Smooth muscle cell (in vitro differentiated cells): Measurements from ENCODE around the gene OPCML. TPM values are rescaled to one million over a fixed set of nuclear protein-coding genes. Genes with fewer than 3 reads are reported as not detected.

Experiments
- DNase-seq: peaks from one replicate; lab custom pipeline; 2025; ENCODE audit not compliant: unreplicated experiment; lab: John Stamatoyannopoulos, UW
- H2AFZ ChIP-seq: fragments of 200-600 bp; sonication (generic); 2 replicates; pipeline ENCODE4 v1.6.0; 2016; ENCODE audit warnings: antibody characterized with exemption, low read depth, mild to moderate bottlenecking
- H3F3A ChIP-seq: fragments of 200-600 bp; sonication (generic); 2 replicates; pipeline ENCODE4 v1.6.0; 2017; ENCODE audit warnings: antibody characterized with exemption, low read depth
- H3K27ac ChIP-seq: fragments of 200-600 bp; sonication (generic); 2 replicates; pipeline ENCODE4 v1.5.1; 2016; ENCODE audit warnings: low read depth, mild to moderate bottlenecking
- H3K27me3 ChIP-seq: fragments of 200-600 bp; sonication (generic); 2 replicates; pipeline ENCODE4 v1.6.1; 2016; ENCODE audit warnings: low read depth, mild to moderate bottlenecking
- H3K36me3 ChIP-seq: fragments of 200-600 bp; sonication (generic); 2 replicates; pipeline ENCODE4 v1.5.1; 2016; ENCODE audit warnings: low read depth
- H3K4me1 ChIP-seq: fragments of 200-600 bp; sonication (generic); 2 replicates; pipeline ENCODE4 v1.5.1; 2016; ENCODE audit warnings: low read depth
- H3K4me2 ChIP-seq: fragments of 200-600 bp; sonication (generic); 2 replicates; pipeline ENCODE4 v1.6.0; 2016; ENCODE audit warnings: mild to moderate bottlenecking
- H3K4me3 ChIP-seq: fragments of 200-600 bp; sonication (generic); 2 replicates; pipeline ENCODE4 v1.5.1; 2016; ENCODE audit warnings: mild to moderate bottlenecking
- H3K79me2 ChIP-seq: fragments of 200-600 bp; sonication (generic); 2 replicates; pipeline ENCODE4 v1.6.0; 2016; ENCODE audit warnings: low read depth, mild to moderate bottlenecking
- H3K9ac ChIP-seq: fragments of 200-600 bp; sonication (generic); 2 replicates; pipeline ENCODE4 v1.6.0; 2016; ENCODE audit warnings: low read depth
- H3K9me3 ChIP-seq: fragments of 200-600 bp; sonication (generic); replicated peaks from 2 replicates; pipeline ENCODE4 v1.5.1; 2016; ENCODE audit warnings: low read depth
- H4K20me1 ChIP-seq: fragments of 200-600 bp; sonication (generic); 2 replicates; pipeline ENCODE4 v1.6.0; 2016; ENCODE audit warnings: low read depth
- CTCF ChIP-seq: fragments of 200-600 bp; sonication (generic); IDR thresholded peaks from 2 replicates; pipeline ENCODE4 v1.5.1; 2017; ENCODE audit warnings: borderline replicate concordance, mild to moderate bottlenecking, antibody characterized with exemption; ENCODE audit not compliant: insufficient read depth, poor library complexity, severe bottlenecking
- WGBS: methylation state at CpG from one replicate; pipeline ENCODE4 v1.1.7; 2016; ENCODE audit warnings: low lambda C conversion rate; 5-methylcytosine and 5-hydroxymethylcytosine counted together
- polyA plus RNA-seq: library from polyadenylated mRNA; unstranded; fragments of >200 nt; fragmentation: Nextera tagmentation; extraction: Ambion mirVana; gene quantifications from 2 replicates; pipeline ENCODE4 v1.2.1, GENCODE V29; 2016
- total RNA-seq: library from RNA; depleted of rRNA; stranded (reverse); fragments of >200 nt; gene quantifications from 2 replicates; pipeline ENCODE4 v1.2.3, GENCODE V29; 2014

The OPCML gene
- total and polyA plus RNA-seq, 2 experiments from 2014 or later: 0.42 to 0.58 TPM

- no peak overlapping the region for H3K9ac ChIP-seq
- peaks cover 27% of the 10 kb centered on the region for H3K27me3 ChIP-seq
- H3K4me1 ChIP-seq: no peaks in the 10 kb centered on the region
- no peaks in the 10 kb centered on the region for H4K20me1 ChIP-seq
- WGBS: 85% methylated on average over 2 of the region's 2 CpGs
- H3K4me2 ChIP-seq: no peak overlapping the region
- no peak overlapping the region for H2AFZ ChIP-seq
- no peak overlapping the region for H3K27ac ChIP-seq
- H3K4me3 ChIP-seq: no peak overlapping the region
- H3F3A ChIP-seq: no peaks in the 10 kb centered on the region
- H3K79me2 ChIP-seq: no peaks in the 10 kb centered on the region
- no peak for DNase-seq
- TF ChIP-seq CTCF: no peak
- no peaks in the 10 kb centered on the region for H3K36me3 ChIP-seq
- no peaks in the 10 kb centered on the region for H3K9me3 ChIP-seq
Measured at GRCh38 chr11:133168016-133168415, 364.3 kb downstream of the OPCML start.

- H3K36me3 ChIP-seq: no peaks in the 10 kb centered on the region
- DNase-seq: no peak
Measured at GRCh38 chr11:133166662-133167061, 365.6 kb downstream of the OPCML start.

GRCh38 chr11:133164986-133165385 is 367.3 kb downstream of the OPCML start:
- Histone ChIP-seq H3K27ac (no peak overlapping the region), H3K4me2 (no peak overlapping the region), H3K36me3 (no peaks in the 10 kb centered on the region), H3K4me3 (no peak overlapping the region), H3F3A (no peaks in the 10 kb centered on the region), H3K27me3 (peaks cover 16% of the 10 kb centered on the region), H3K9ac (no peak overlapping the region), H3K4me1 (no peaks in the 10 kb centered on the region), H3K79me2 (no peaks in the 10 kb centered on the region), H2AFZ (no peak overlapping the region), H3K9me3 (no peaks in the 10 kb centered on the region), H4K20me1 (no peaks in the 10 kb centered on the region)
- DNase-seq: no peak
- TF ChIP-seq CTCF: no peak
- 79% methylated on average over 7 of the region's 7 CpGs for WGBS

More at GRCh38 chr11:133166662-133167061, 365.6 kb downstream of the OPCML start:
- 90% methylated on average over 3 of the region's 3 CpGs for WGBS
- no peak for TF ChIP-seq CTCF
- Histone ChIP-seq H3K4me1 (no peaks in the 10 kb centered on the region), H3K27me3 (peaks cover 27% of the 10 kb centered on the region), H4K20me1 (no peaks in the 10 kb centered on the region), H3F3A (no peaks in the 10 kb centered on the region), H3K27ac (no peak overlapping the region), H3K9ac (no peak overlapping the region), H3K79me2 (no peaks in the 10 kb centered on the region), H3K9me3 (no peaks in the 10 kb centered on the region), H3K4me3 (no peak overlapping the region), H2AFZ (no peak overlapping the region), H3K4me2 (no peak overlapping the region)
